Fibroblast of villous mesenchyme (primary cell): ENCODE data around the gene ZFYVE16. TPM values are rescaled to one million over a fixed set of nuclear protein-coding genes. Genes with fewer than 3 reads are reported as not detected.
"Not testable (repeated sequence)": the region's sequence is repeated elsewhere in the genome, so short reads cannot be mapped to it uniquely, and the experiment has no call there.

Source experiments
- DNase-seq: peaks from one replicate; pipeline ENCODE4 v3.0.0-alpha.2; 2010; ENCODE audit warnings: low read depth
- H3K4me3 ChIP-seq: 2 replicates; pipeline ENCODE4 v1.5.1; 2011; ENCODE audit warnings: low read depth, mild to moderate bottlenecking, low read length
- CTCF ChIP-seq: IDR thresholded peaks from 2 replicates; pipeline ENCODE4 v1.5.1; 2012; ENCODE audit warnings: low read depth, mild to moderate bottlenecking, low read length; ENCODE audit not compliant: insufficient read depth
- total RNA-seq: library from RNA; depleted of rRNA; stranded (reverse); fragments of >200 nt; gene quantifications from 2 replicates; pipeline ENCODE4 v1.2.3, GENCODE V29; 2012

ZFYVE16 gene
- total RNA-seq, 1 donor = 40.6 TPM

- no peak for DNase-seq
- no peak overlapping the region for H3K4me3 ChIP-seq
- TF ChIP-seq CTCF = no peak
Observed at GRCh38 chr5:80372780-80373179, 35.1 kb upstream of the ZFYVE16 start.

GRCh38 chr5:80374188-80374587 is 33.7 kb upstream of the ZFYVE16 start:
- no peak for TF ChIP-seq CTCF
- no peak for DNase-seq
- H3K4me3 ChIP-seq = no peak overlapping the region

- TF ChIP-seq CTCF = no peak
- no peak for DNase-seq
Observed at GRCh38 chr5:80376557-80376956, 31.3 kb upstream of the ZFYVE16 start.

GRCh38 chr5:80382488-80382887 is 25.4 kb upstream of the ZFYVE16 start:
- H3K4me3 ChIP-seq = no peak overlapping the region
- DNase-seq = no peak
- no peak for TF ChIP-seq CTCF

More at GRCh38 chr5:80376557-80376956, 31.3 kb upstream of the ZFYVE16 start:
- no peak overlapping the region for H3K4me3 ChIP-seq

GRCh38 chr5:80387063-80387768 is 20.6 kb upstream of the ZFYVE16 start:
- H3K4me3 ChIP-seq = no peak overlapping the region
- no peak for DNase-seq
- TF ChIP-seq CTCF = no peak

GRCh38 chr5:80389580-80389979 is 18.3 kb upstream of the ZFYVE16 start:
- DNase-seq = no peak
- H3K4me3 ChIP-seq = no peak overlapping the region
- no peak for TF ChIP-seq CTCF

GRCh38 chr5:80390413-80390812 is 17.5 kb upstream of the ZFYVE16 start:
- not testable (repeated sequence) for H3K4me3 ChIP-seq, DNase-seq

- H3K4me3 ChIP-seq, DNase-seq: not testable (repeated sequence)
Observed at GRCh38 chr5:80391267-80391666, 16.6 kb upstream of the ZFYVE16 start.
